Activated naive CD4-positive, alpha-beta T cell (primary cell): ENCODE data around the gene PLCH1.

Experiments
- DNase-seq, 4 experiments: peaks; one replicate each; lab custom pipeline; 2025; lab: John Stamatoyannopoulos, UW

PLCH1 gene, protein sequence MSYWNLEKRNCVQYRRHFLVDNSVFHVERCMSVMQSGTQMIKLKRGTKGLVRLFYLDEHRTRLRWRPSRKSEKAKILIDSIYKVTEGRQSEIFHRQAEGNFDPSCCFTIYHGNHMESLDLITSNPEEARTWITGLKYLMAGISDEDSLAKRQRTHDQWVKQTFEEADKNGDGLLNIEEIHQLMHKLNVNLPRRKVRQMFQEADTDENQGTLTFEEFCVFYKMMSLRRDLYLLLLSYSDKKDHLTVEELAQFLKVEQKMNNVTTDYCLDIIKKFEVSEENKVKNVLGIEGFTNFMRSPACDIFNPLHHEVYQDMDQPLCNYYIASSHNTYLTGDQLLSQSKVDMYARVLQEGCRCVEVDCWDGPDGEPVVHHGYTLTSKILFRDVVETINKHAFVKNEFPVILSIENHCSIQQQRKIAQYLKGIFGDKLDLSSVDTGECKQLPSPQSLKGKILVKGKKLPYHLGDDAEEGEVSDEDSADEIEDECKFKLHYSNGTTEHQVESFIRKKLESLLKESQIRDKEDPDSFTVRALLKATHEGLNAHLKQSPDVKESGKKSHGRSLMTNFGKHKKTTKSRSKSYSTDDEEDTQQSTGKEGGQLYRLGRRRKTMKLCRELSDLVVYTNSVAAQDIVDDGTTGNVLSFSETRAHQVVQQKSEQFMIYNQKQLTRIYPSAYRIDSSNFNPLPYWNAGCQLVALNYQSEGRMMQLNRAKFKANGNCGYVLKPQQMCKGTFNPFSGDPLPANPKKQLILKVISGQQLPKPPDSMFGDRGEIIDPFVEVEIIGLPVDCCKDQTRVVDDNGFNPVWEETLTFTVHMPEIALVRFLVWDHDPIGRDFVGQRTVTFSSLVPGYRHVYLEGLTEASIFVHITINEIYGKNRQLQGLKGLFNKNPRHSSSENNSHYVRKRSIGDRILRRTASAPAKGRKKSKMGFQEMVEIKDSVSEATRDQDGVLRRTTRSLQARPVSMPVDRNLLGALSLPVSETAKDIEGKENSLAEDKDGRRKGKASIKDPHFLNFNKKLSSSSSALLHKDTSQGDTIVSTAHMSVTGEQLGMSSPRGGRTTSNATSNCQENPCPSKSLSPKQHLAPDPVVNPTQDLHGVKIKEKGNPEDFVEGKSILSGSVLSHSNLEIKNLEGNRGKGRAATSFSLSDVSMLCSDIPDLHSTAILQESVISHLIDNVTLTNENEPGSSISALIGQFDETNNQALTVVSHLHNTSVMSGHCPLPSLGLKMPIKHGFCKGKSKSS (N-terminal part only)

DNA sequence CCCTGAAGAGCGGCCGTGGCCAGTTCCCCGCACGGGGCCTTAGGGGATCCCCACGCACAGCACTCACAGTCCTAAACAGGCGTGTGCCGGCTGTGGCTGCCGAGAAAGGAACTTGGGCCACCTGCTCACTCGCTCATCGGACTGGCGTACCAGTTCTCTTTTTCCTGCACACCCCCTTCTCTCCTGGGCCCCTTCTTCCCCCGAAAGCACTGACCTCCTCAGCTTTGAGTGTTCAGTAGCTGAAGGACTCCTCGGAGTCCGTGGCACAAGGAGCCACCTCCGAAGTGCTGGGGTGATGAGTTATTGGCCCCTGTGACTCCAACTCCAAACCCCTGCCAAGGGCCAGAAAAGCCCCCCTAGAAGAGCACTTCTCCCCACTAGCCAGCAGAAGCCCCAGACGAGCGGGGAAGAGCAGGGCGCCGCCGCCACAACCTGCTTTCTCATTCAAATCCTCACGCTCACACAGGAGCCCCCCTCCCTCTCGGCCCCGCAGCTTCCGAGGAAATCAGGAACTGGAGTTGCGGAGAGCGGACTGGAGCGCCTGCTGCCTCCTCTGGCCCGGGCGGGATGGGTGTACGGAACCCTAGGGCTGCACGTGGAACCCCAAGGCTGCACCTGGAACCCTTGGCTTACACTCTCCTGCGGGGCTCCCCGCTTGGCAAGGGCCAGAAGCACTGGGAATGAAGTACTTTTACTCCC lies at the start of gene PLCH1:
Gene PLCH1 (minus strand): TSS at position 446 of the 699 bp plus-strand sequence. CDS start 40,847 bp downstream, outside the sequence.
- DNase-seq: peak in 1 of 4 experiments; percentile 21

DNA sequence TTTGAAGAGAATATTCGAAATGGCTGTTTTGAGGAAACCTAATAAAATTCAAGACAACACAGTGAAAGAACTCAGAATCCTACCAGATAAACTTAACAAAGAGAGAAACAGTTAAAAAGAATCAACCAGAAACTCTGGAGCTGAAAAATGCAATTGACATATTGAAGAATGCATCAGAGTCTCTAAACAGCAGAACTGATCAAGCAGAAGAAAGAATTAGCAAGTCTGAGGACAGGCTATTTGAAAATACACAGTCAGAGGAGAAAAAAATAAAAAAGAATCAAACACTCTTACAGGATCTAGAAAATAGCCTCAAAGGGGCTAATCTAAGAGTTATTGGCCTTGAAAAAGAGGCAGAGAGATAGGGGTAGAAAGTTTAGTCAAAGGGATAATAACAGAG lies 47.7 kb upstream of the PLCH1 start:
- no peak for DNase-seq

DNA sequence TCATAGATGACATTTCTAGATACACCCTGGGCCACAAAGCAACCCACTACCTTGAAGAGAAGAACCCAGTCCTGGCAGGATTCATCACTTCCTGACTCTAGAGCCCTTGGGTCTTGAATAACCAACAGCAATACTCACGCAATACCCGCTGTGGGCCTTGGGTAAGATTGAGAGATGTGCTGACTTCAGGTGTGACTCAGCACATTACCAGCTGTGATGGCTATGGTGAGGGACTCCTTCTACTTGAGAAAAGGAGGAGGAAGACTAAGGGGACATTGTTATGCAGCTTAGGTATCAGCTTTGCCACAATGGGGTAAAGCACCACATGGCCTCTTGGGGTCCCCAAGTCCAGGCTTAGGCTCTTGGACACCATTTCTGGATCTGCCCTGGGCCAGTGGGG lies 46.3 kb upstream of the PLCH1 start:
- DNase-seq: no peak

DNA sequence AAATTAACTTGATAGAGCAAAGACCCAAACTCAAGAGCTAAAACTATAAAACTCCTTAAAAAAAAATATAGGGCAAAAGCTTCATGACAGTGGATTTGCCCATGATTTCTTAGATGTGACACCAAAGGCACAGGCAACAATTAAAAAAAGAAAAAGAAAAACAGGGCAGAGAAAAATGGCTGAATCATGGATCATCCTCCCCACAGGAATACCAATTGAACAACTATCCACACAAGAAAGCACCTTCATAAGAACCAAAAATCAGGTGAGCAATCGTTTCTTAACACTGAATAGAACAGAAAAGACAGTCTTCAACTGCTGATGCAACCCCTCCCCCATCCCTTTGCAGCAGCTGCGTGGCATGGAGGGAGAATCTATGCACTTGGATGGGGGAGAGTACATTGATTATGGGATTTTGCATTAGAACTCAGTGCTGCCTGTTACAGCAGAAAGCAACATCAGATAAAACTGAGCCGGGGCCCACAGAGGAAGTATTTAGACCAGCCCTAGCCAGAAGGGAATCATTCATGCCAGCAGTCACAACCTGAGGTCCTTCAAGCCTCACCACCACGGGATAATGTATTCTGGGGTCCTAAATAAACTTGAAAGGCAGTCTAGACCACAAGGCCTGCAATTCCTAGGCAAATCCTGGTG lies 45.5 kb upstream of the PLCH1 start:
- no peak for DNase-seq

DNA sequence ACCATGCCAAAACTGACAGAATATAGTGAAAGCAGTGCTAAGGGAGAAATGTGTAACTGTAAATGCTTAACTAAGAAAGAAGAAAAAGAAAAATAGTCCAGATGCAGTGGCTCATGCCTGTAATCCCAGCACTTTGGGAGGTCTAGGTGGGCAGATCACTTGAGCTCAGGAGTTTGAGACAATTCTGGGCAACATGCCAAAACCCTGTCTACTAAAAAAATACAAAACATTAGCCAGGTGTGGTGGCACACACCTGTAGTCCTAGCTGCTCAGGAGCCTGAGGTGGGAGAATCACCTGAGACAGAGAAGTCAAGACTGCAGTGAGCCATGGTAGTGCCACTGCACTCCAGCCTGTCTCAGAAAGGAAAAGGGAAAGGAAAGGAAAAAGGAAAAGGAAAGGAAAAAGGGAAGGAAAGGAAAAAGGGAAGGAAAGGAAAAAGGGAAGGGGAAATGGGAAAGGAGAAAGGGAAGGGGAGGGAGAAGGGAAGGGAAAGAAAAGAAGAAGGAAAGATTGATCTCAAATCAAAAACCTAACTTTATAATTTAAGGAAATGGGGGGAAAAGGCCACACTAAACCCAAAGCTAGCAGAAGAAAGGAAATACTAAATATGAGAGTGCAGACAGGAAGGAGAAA lies 40.9 kb upstream of the PLCH1 start:
- no peak for DNase-seq

DNA sequence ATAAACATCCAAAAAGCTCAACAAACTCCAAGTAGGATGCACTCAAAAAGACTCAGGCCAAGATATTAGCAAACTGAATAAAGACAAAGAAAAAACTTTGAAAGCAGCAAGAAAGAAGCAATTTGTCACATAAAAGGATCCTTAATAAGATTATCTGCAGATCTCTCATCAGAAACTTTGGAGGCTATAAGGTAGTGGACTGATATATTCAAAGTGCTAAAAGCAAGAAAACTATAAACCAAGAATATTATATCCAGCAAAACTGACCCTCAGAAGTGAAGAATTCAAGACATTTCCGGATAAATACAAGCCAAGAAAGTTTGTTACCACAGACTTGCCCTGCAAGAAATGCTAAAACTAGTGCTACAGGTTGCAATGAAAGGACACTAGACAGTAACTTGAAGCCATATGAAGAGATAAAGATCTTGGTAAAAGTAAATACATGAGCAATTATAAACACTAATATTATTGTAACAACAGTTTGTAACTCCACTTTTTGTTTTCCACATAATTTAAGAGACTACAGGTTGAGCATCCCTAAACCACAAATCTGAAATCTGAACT lies 37.6 kb upstream of the PLCH1 start:
- DNase-seq: no peak

DNA sequence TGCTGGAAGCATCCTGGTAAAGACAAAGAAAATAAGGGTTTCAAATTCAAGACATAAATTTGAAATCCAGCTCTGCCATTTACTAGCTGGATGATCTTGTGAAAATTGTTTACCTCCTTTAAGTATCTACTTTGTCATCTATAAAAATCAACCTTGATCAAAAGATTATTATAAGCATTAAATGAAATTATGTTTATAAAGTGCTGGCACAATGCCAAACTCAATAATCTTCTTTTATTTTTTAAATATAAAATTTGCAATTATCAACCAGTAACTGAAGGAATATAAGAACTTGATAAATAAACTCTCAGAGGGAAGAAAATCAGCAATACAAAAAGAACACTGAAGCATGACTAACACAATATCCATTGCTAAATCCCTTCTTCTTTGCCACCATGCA lies 35.4 kb upstream of the PLCH1 start:
- no peak for DNase-seq

DNA sequence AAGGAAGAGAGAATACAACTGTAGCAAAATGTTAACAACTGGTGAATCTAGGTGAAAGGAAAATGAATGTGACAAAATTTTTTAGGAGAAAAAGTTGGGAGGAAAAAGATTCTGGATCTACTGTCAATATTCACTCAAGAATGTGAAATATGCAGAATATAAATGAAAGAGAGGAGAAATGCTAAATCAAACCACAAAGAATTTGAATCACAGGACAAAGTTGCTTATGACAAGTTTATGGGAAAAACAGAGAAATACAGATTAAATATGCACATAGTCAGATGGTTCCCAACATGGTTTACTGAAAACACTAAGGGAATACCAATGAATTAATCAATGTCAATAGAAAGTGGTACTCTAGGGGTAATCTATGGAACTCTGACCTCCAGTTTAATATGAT lies 33.6 kb upstream of the PLCH1 start:
- DNase-seq: no peak

DNA sequence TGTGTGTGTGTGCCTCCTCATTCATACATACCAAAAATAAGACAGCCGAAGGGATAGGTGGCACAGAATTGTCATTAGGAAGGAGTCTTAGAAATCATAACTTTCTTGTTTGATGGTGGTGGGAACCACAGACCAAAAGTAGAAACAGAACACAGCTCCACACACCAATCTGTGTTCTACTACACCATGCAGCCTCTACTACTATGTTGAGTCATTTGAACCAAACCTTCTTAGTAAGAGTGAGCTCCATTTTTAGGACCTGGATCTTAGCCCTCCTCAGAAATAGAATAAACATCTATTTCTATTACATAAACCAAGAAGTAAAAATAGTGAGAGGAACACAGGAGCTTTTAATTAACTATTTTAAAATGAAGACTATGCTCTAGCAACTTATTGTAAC lies 27.9 kb upstream of the PLCH1 start:
- DNase-seq: no peak

DNA sequence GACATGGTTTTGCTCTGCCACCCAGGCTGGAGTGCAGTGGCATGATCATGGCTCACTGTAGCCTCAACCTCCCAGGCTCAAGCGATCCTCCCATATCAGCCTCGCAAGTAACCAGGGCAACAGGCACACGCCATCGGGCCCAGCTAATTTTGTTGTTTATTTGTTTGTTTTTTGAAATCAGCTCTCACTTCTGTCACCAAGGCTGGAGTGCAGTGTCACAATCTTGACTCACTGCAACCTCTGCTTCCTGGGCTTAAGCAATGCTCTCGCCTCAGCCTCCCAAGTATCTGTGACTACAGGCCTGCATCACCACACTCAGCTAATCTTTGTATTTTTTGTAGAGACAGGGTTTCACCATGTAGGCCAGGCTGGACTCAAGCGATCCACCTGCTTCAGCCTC lies 26.3 kb upstream of the PLCH1 start:
- DNase-seq: no peak

DNA sequence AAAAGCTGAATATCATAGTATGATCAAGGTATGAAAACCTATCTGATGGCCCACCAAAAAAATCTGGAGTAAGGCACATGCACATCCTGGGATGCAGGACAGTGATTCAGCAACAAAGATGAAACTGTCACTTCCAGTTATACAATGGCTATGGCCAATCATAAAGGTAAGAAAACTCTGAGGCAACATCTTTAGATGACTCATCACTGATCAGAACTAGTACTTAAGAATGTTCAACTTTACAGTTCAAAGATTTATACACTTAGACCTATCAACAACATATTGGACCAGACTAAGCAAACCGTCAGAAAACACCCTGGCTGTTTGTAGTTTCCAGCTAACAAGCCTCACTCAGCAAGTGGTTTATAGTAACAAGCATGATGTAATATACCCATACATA lies 21.3 kb upstream of the PLCH1 start:
- DNase-seq: no peak

DNA sequence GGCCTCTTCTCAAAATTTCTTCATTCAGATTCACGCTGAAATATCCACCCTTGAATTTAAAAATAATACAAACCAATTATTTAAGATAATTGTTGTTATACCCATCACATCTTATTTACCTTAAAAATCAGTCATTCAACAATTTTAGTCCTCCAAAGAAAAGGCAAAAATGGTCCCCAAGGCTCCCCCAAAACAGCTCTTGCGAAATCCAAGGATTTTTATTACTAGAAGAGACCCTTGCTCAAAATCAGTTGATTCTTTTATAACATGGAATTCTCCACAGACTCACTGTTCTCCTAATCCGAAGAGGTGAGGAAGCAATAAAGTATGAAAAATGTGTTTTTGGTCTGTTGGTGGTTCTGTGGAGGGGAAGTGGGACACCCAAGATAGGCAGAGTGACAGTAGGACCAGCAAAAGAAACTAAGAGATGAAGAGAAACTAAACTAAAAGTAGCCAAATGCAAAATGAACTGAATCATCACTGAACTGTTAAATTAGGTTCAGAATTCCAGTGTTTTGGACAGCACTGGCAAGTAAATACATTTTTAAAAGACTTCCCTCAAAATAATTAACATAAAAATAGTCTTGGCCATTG lies 19.1 kb upstream of the PLCH1 start:
- no peak for DNase-seq

DNA sequence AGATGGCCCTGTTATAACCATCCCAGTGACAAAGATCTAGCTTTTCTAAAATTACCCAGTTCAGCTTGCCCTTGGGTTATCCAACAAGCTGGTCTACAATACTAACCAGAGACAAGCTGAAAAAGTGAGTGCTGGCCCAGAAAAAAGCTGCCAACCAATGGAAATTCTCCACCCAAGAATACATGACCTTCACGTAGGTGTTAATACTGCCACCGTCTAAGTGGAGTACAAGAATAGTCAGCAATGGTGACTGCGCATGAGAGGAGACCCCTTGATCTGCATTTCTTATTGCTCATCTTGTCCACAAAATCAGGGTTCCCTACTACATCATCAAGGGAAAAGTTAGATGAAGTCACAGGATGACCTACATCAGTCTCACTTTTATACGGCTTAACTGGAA lies 15.8 kb upstream of the PLCH1 start:
- DNase-seq: no peak

DNA sequence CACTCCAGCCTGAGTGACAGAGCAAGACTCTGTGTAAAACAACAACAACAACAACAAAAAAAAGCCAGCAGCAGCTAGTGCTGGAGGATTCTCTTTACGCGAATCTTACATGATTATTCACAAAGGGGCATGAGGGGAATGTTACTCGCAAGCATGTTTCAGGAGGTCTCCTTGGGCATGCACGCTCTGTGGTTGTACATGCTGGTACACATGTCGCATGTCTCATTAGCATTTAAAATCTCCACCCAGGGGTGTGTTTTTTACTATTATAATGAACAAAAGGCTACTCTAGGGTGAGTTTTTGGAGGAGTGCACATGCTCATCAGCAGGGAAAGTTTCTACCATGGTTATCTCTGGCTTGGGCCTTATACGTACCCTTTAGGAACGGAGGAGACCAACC lies 12.7 kb upstream of the PLCH1 start:
- no peak for DNase-seq

DNA sequence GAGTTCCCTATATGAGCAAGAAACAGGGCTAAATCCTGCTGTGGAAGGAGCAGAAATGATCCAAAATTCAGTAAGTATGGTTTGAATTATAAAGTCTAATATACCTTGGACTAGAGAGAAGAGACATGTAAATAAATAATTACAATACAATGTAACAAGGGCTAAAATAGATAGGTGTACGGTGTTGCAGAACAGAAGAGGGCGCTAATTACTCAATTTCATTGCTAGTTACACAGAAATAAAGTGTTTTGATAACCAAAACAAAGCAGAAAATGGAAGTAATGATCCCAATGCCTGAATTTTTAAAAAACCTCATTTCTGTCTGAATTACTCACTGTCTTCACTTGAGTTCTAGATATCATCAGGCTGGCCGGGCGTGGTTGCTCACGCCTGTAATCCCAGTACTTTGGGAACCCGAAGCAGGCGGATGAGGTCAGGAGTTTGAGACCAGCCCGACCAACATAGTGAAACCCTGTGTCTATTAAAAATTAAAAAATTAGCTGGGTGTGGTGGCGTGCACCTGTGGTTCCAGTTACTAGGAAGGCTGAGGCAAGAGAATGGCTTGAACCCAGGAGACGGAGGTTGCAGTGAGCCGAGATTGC lies 8.3 kb upstream of the PLCH1 start:
- no peak for DNase-seq

DNA sequence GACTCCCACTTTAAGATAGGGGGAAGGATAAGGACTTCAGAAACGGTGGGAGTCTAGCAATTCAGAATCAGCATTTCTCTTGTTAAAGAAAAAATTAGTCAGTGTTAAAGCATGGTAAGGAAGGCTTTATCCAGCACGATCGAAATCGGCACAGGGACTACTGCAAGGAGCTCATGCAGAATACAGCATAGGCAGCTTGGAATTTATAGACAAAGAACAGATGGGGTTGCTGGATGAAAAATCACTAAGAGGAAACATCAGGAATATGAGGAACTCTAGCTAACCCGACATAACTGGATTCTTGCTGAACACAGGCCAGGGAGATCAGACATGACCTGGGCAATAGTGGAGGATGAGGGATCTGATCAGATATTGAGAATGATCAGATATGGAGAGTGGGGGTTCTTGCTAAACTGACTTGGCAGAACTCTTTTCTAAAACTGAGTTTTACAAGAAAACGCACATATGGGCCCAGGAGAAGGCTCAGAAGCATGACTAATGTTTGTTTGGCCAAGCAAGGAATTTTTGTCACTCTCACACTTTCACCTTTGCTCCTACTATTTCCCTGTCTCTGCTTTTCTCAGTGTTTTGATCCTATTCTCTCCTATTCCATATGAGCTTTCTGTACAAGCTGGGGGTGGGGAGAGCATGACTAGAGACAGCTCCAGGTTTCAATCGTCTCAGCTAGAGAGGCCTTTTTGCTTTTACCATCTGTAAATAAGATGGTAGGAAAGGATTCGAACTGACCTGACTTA lies 3.9 kb upstream of the PLCH1 start:
- no peak for DNase-seq

DNA sequence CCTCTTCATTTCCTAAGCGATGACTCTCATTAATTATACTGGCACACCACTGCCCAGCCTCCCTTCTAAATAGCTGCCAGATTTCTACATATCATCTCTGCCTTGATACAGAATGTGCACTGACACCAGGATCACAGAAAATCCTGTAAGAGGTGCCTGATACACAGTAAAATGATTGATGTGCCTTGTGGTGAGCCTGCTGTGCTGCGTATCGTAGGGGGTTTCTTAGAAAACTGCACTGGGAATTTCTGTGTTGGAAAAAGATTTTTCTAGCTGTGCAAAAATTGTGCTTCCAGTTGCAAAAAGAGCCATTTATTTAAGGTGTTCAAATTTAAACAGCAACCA lies 3.0 kb upstream of the PLCH1 start:
- DNase-seq: no peak

DNA sequence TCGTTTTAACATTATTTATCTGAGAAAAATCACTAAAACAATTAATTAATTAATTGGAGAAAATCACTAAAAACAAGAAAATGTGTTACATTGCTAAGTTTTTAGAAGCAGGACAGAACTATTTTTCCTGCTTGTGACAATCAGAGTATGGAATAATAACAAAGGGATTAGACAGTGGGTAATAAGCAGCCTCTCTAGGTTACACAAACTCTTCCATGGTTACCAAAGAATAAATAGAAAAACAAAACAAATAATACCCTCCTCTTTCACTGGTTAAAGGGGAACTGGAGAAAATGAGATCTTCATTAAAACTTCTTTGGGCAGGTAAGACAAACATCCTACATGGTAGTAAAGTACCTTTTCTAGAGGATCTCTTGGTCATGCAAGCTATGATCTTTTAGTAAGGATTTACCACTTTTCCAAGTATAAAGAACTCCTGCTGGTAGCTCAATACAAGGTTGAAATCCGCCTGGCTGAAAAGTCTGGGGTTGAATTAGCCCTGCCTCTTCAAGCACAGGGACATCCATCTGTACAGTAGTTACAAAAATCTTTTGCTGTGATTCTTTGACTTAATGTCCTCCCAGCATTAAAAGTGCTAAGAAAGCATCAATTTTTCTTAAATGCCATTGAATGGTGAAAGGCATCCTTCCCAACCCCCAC lies 2.5 kb upstream of the PLCH1 start:
- no peak for DNase-seq
